ENCODE data around the gene FANCL.
"Not testable (repeated sequence)": the region's sequence is repeated elsewhere in the genome, so short reads cannot be mapped to it uniquely, and the experiment has no call there.

The FANCL gene

DNA sequence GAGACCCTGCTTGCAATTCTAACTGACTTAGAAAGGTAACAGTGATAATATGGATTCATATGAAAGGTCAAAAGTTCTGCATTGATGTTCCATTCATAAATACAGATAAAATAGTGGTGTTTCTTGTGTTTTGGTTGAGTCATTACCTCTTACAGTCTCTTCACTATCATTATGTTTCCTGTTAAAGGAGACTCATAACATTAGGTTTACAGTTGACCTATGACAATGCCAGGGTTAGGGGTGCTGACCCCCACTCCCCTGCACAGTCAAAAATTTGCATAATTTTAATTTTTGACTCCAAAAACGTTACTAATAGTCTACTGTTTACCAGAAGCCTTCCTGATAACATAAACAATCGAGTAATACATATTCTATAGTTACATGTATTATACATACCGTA is 119.1 kb downstream of the FANCL start:
- H3K4me3 ChIP-seq (ENCODE audit: low read depth, low read length) = no peak overlapping the region
- TF ChIP-seq, protein P1, sequence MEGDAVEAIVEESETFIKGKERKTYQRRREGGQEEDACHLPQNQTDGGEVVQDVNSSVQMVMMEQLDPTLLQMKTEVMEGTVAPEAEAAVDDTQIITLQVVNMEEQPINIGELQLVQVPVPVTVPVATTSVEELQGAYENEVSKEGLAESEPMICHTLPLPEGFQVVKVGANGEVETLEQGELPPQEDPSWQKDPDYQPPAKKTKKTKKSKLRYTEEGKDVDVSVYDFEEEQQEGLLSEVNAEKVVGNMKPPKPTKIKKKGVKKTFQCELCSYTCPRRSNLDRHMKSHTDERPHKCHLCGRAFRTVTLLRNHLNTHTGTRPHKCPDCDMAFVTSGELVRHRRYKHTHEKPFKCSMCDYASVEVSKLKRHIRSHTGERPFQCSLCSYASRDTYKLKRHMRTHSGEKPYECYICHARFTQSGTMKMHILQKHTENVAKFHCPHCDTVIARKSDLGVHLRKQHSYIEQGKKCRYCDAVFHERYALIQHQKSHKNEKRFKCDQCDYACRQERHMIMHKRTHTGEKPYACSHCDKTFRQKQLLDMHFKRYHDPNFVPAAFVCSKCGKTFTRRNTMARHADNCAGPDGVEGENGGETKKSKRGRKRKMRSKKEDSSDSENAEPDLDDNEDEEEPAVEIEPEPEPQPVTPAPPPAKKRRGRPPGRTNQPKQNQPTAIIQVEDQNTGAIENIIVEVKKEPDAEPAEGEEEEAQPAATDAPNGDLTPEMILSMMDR (IDR thresholded peaks at IDR 0.05; ENCODE audit: low read depth, low read length) = no peak

DNA sequence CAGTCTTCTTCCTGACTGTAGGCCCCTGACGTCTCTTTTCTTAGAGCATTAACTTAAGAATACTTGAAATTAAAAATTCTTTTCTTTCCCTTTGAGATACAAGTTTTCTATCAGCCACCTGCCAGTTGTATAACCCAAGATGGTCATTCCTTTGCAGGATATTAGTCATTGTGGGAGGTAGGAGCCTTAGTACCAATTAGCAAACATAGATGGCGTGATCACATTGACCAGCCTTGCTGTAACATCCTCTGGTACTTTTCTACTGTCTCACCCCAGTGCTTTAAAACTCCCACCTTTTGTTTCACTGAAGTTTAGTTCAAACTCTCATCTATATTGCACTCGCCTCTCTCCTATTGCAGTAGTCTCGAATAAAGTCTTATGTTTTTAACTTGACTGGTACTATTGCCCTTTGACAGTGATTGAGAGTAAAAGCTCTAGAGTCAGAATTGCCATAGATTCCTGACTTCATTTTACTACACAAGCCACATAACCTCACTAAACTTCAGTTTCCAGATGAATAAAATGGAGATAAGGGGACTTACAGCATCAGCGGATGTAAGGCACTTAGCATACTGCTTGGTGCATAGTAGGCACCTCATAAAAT is 120.4 kb downstream of the FANCL start:
- TF ChIP-seq, protein P1 (IDR thresholded peaks at IDR 0.05; ENCODE audit: low read depth, low read length) = no peak
- H3K4me3 ChIP-seq (ENCODE audit: low read depth, low read length) = no peak overlapping the region

DNA sequence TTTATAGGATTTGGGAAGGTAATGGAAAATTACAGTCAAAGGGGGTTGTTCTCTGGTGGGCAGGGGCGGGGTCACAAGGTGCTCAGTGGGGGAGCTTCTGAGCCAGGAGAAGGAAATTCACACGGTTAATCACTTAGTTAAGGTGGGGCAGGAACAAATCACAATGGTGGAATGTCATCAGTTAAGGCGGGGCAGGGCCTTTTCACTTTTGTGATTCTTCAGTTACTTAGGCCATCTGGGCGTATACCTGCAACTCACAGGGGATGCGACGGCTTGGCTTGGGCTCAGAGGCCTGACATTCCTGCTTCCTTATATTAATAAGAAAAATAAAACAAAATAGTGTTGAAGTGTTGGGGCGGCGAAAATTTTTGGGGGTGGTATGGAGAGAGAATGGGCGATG is 127.6 kb downstream of the FANCL start:
- H3K4me3 ChIP-seq (ENCODE audit: low read depth, low read length) = not testable (repeated sequence)

GRCh38 chr2:58110765-58111164 is 130.4 kb downstream of the FANCL start:
- H3K4me3 ChIP-seq (ENCODE audit: low read depth, low read length) = no peak overlapping the region
- TF ChIP-seq, protein P1 (IDR thresholded peaks at IDR 0.05; ENCODE audit: low read depth, low read length) = no peak

DNA sequence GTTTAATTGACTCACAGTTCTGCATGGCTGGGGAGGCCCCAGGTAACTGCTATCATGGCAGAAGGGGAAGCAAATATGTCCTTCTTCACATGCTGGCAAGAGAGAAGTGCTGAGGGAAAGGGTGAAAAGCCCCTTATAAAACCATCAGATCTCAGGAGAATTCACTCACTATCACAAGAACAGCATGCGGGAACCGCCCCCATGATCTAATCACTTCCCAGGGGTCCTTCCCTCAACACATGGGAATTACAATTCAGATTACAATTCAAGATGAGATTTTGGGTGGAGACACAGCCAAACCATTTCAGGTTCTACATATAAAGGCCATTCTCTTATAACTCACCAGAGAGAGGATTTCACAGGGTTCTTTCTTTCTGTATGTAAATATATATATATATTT is 131.6 kb downstream of the FANCL start:
- H3K4me3 ChIP-seq (ENCODE audit: low read depth, low read length) = no peak overlapping the region
- TF ChIP-seq, protein P1 (IDR thresholded peaks at IDR 0.05; ENCODE audit: low read depth, low read length) = no peak
